Measurements from ENCODE around the gene EXOC2.

DNA sequence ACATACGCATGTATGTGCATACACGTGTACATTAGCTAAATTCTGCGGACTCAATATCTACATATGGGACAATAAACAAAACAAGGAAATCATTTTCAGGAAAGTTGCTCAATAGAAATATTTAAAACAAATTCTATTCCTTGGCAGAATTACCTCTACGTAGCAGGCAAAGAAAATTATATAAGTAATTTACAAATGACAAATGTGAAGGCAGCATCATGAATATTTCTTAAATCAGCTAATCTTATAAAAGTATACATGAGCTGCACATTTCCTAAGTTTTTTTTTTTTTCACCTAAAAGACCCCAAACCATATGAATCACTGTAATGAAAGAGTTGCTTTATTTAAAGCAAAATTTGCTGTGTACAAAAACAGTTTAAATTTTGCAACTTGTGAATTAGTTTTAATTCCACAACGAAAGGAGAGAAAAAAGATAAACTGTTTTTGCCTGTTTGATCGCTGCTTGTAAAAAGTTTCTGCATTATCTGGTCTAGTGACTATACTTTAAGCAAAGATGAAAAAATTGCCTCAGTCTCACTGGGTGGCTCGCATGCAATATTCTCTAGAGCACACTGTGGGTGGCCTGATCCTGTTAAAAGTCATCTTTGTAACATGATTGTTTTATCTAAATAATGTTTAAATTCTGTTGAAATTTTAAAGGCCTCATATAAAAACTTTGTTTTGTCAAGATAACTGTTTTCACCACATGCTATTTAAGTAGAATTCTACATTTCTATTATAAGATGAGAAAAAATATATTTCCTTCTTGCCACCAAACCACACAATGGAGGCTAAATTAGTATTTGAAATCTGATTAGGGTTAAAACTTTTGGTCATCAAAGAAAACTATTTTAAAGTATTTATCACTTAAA, 93.1 kb downstream of the EXOC2 start:
- TF ChIP-seq, protein P1, sequence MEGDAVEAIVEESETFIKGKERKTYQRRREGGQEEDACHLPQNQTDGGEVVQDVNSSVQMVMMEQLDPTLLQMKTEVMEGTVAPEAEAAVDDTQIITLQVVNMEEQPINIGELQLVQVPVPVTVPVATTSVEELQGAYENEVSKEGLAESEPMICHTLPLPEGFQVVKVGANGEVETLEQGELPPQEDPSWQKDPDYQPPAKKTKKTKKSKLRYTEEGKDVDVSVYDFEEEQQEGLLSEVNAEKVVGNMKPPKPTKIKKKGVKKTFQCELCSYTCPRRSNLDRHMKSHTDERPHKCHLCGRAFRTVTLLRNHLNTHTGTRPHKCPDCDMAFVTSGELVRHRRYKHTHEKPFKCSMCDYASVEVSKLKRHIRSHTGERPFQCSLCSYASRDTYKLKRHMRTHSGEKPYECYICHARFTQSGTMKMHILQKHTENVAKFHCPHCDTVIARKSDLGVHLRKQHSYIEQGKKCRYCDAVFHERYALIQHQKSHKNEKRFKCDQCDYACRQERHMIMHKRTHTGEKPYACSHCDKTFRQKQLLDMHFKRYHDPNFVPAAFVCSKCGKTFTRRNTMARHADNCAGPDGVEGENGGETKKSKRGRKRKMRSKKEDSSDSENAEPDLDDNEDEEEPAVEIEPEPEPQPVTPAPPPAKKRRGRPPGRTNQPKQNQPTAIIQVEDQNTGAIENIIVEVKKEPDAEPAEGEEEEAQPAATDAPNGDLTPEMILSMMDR (IDR thresholded peaks at IDR 0.05), result no peak
- TF ChIP-seq POLR2A (IDR thresholded peaks at IDR 0.05), result no peak

Data from thyroid gland (tissue), 4 donors.